Urinary bladder (tissue), 4 donors: ENCODE measurements around the gene CHCHD3. TPM values are rescaled to one million over a fixed set of nuclear protein-coding genes. Genes with fewer than 3 reads are reported as not detected.
"Not testable (repeated sequence)": the region's sequence is repeated elsewhere in the genome, so short reads cannot be mapped to it uniquely, and the experiment has no call there.

Experiments used
- DNase-seq: peaks from one replicate; pipeline ENCODE4 v3.0.0-alpha.2; 2015; ENCODE audit errors: extremely low spot score
- H3K27ac ChIP-seq: one replicate; pipeline ENCODE4 v1.5.1; 2013; ENCODE audit warnings: low read depth, mild to moderate bottlenecking, moderate library complexity
- H3K36me3 ChIP-seq: one replicate; pipeline ENCODE4 v1.6.1; 2013; ENCODE audit warnings: mild to moderate bottlenecking, moderate library complexity; ENCODE audit not compliant: insufficient read depth
- H3K4me1 ChIP-seq: one replicate; pipeline ENCODE4 v1.6.1; 2013; ENCODE audit warnings: mild to moderate bottlenecking, moderate library complexity; ENCODE audit not compliant: insufficient read depth
- H3K4me3 ChIP-seq: one replicate; pipeline ENCODE4 v1.5.1; 2013; ENCODE audit warnings: low read depth, low read length
- WGBS: extraction: QIAGEN DNeasy Blood & Tissue Kit; methylation state at CpG from one replicate; pipeline ENCODE4 v1.1.7; 2013; 5-methylcytosine and 5-hydroxymethylcytosine counted together
- polyA plus RNA-seq: library from polyadenylated mRNA; stranded (reverse); fragments of 200-250 nt; gene quantifications from one replicate; pipeline ENCODE4 v1.2.3, GENCODE V29; 2013
- total RNA-seq: library from RNA; depleted of rRNA; stranded (reverse); fragments of >200 nt; gene quantifications from one replicate; pipeline ENCODE4 v1.2.3, GENCODE V29; 2014
- donor health status: healthy with polysubstance abuse.
- donor health status: healthy.

CHCHD3 gene
- total and polyA plus RNA-seq, 2 donors: 56.5 to 60.7 TPM

- WGBS: 74% methylated on average over 4 of the region's 4 CpGs
- H3K36me3 ChIP-seq: no peaks in the 10 kb centered on the region
Measured at GRCh38 chr7:132939495-132939894, 142.4 kb downstream of the CHCHD3 start.

GRCh38 chr7:132937286-132937685 lies 144.6 kb downstream of the CHCHD3 start:
- no peak overlapping the region for H3K27ac ChIP-seq
- H3K4me3 ChIP-seq: no peak overlapping the region
- no peaks in the 10 kb centered on the region for H3K4me1 ChIP-seq
- no peak for DNase-seq
- H3K36me3 ChIP-seq: no peaks in the 10 kb centered on the region

More at GRCh38 chr7:132939495-132939894, 142.4 kb downstream of the CHCHD3 start:
- H3K27ac ChIP-seq: no peak overlapping the region
- no peak overlapping the region for H3K4me3 ChIP-seq
- DNase-seq: no peak
- H3K4me1 ChIP-seq: no peaks in the 10 kb centered on the region

GRCh38 chr7:132935608-132936007 lies 146.3 kb downstream of the CHCHD3 start:
- Histone ChIP-seq H3K4me3 (no peak overlapping the region), H3K4me1 (no peaks in the 10 kb centered on the region), H3K27ac (no peak overlapping the region), H3K36me3 (no peaks in the 10 kb centered on the region)
- DNase-seq: no peak
- 100% methylated on average over 1 of the region's 1 CpG for WGBS

- Histone ChIP-seq H3K36me3 (no peaks in the 10 kb centered on the region), H3K4me1 (no peaks in the 10 kb centered on the region), H3K27ac (no peak overlapping the region), H3K4me3 (no peak overlapping the region)
- no peak for DNase-seq
- 98% methylated on average over 2 of the region's 2 CpGs for WGBS
Measured at GRCh38 chr7:132934017-132934416, 147.9 kb downstream of the CHCHD3 start.

DNA sequence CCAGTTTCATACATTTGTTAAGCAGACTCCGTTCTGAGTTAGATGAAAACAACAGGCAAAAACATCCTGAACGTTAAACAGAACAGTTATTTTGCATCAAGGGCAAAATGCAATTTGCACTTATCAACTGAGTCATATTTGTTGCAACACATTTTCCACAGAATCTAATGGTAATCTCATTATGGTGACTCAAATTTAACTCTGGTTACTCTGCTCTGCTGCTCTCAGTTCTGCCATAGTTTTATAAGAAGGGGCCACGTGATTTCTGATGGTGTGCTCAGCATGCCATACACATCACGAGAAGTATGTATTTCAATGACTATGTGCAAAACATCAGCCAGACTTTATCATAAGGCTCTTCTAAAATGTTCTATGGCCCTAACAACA lies 148.8 kb downstream of the CHCHD3 start:
- no peaks in the 10 kb centered on the region for H3K36me3 ChIP-seq
- no peak overlapping the region for H3K4me3 ChIP-seq
- 78% methylated on average over 4 of the region's 4 CpGs for WGBS
- no peaks in the 10 kb centered on the region for H3K4me1 ChIP-seq
- DNase-seq: no peak
- H3K27ac ChIP-seq: no peak overlapping the region

- no peak for DNase-seq
- WGBS: 93% methylated on average over 7 of the region's 7 CpGs
- Histone ChIP-seq H3K4me1 (no peaks in the 10 kb centered on the region), H3K27ac (no peak overlapping the region), H3K4me3 (no peak overlapping the region), H3K36me3 (no peaks in the 10 kb centered on the region)
Measured at GRCh38 chr7:132932296-132933071, 149.4 kb downstream of the CHCHD3 start.

DNA sequence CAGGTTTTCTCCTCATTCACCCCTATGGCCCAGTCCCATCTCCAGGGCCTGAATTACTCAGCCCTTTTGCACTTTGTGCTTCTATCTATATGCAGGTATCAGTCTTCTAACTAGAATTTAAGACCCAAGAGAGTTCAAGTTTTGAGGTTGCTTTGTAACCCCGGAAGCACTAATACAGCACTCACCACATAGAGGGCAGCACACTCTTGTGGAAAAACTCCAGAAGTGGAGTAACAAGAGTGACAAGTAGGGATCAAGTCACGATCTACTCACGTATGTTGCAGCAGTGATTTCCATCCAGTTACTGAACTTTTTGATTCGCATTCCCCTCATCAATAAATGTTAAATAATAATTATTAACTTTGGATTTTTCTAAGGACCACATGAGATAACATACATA lies 151.0 kb downstream of the CHCHD3 start:
- 92% methylated on average over 4 of the region's 4 CpGs for WGBS
- H3K4me3 ChIP-seq: no peak overlapping the region
- DNase-seq: no peak
- H3K36me3 ChIP-seq: no peaks in the 10 kb centered on the region
- H3K27ac ChIP-seq: no peak overlapping the region
- no peaks in the 10 kb centered on the region for H3K4me1 ChIP-seq

- not testable (repeated sequence) for H3K4me3 ChIP-seq, H3K4me1 ChIP-seq, DNase-seq, H3K36me3 ChIP-seq, H3K27ac ChIP-seq
- whole genome bisulfite sequencing: 83% methylated on average over 5 of the region's 5 CpGs
Measured at GRCh38 chr7:132929944-132930343, 151.9 kb downstream of the CHCHD3 start.

- no peak for DNase-seq
- Histone ChIP-seq H3K4me3 (no peak overlapping the region), H3K27ac (no peak overlapping the region), H3K36me3 (no peaks in the 10 kb centered on the region), H3K4me1 (no peaks in the 10 kb centered on the region)
- 93% methylated on average over 4 of the region's 4 CpGs for WGBS
Measured at GRCh38 chr7:132919771-132920170, 162.1 kb downstream of the CHCHD3 start.

DNA sequence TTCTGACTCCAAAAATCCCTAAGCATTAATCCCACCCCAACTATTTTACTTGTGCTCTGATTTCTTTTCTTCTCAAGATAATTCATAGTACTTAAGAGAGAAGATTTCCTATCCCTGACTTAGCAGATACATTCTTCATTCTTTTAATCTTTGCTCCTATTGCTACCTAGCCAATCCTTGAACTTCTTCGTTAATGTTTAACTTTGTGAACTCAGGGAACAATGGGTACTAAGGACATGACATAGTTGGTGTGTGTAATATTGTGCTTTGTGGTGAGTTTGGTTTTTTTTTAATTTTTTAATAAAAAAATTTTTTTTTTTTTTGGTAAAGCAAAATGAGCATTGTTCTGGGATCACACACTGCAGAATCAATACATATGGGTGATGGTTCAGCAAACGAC lies 166.2 kb downstream of the CHCHD3 start:
- no peak overlapping the region for H3K4me3 ChIP-seq
- no peaks in the 10 kb centered on the region for H3K36me3 ChIP-seq
- DNase-seq: no peak
- H3K27ac ChIP-seq: no peak overlapping the region
- WGBS: 89% methylated on average over 2 of the region's 2 CpGs
- no peaks in the 10 kb centered on the region for H3K4me1 ChIP-seq

DNA sequence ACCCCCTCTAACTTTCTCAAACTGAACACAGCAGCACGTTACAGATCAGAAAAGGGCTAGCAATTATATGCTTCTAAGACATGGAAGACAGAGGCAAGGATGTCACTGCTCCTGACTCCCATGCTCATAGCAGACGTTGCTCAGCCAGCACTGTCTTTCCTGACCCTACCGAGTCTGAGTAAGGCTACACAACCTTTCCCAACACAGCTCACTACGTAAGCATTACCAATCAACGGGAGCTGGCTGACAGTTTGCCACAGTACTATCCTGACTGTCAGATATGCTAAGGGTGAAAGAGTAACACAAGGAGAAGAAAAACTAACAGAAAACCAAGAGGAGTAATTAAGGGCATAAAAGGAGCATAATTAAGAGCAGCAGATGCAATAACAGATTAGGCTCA lies 171.2 kb downstream of the CHCHD3 start:
- Histone ChIP-seq H3K36me3 (no peaks in the 10 kb centered on the region), H3K4me3 (no peak overlapping the region), H3K27ac (no peak overlapping the region), H3K4me1 (no peaks in the 10 kb centered on the region)
- no peak for DNase-seq
- 79% methylated on average over 5 of the region's 5 CpGs for WGBS

DNA sequence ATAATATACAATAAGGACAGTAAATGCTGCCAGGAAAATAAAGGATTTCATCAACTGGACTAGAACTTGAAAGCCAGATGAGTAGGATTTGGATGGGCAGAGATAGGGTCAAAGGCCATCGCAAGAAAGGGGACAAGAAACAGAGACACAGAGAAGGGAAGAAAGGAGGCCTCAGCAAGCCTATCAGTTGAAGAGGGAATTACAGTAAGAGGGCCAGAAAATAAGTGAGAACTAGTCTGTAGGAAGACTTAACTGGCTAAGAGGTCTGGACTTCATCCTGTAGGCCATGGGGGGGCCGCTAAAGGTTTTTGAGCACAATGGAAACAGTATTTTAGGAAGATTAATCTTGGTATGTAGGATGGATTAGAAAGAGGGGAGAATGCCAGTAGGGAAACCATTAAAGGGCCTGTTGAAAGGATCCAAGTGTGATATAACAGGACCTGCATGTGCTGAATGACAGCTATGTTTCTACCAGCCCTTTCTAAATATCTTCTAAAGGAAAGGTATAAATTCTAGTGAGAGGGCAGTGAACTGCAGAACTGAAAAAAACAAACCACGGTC lies 174.4 kb downstream of the CHCHD3 start:
- no peak for DNase-seq
- Histone ChIP-seq H3K27ac (no peak overlapping the region), H3K36me3 (no peaks in the 10 kb centered on the region), H3K4me1 (no peaks in the 10 kb centered on the region), H3K4me3 (no peak overlapping the region)
- 56% methylated on average over 3 of the region's 3 CpGs for WGBS

- 80% methylated on average over 7 of the region's 7 CpGs for WGBS
Measured at GRCh38 chr7:132906193-132906835, 175.6 kb downstream of the CHCHD3 start.

GRCh38 chr7:132905136-132905535 lies 176.8 kb downstream of the CHCHD3 start:
- H3K4me3 ChIP-seq, H3K36me3 ChIP-seq, DNase-seq, H3K27ac ChIP-seq, H3K4me1 ChIP-seq: not testable (repeated sequence)
- WGBS: 96% methylated on average over 6 of the region's 6 CpGs

More at GRCh38 chr7:132906193-132906835, 175.6 kb downstream of the CHCHD3 start:
- H3K4me3 ChIP-seq: no peak overlapping the region
- H3K27ac ChIP-seq: no peak overlapping the region
- DNase-seq: no peak
- H3K36me3 ChIP-seq: no peaks in the 10 kb centered on the region
- H3K4me1 ChIP-seq: no peaks in the 10 kb centered on the region
